Neural cell (in vitro differentiated cells): ENCODE data around the gene SRP68. TPM values are rescaled to one million over a fixed set of nuclear protein-coding genes. Genes with fewer than 3 reads are reported as not detected.

Experiments
- H2AFZ ChIP-seq: fragments of 200-600, 300-800 bp; sonication (generic), shearing (Covaris generic); 2 replicates; pipeline ENCODE4 v1.6.0; 2014; ENCODE audit warnings: low read depth, mild to moderate bottlenecking, antibody characterized with exemption, low read length, moderate library complexity
- H3F3A ChIP-seq: fragments of 200-600 bp; shearing (Covaris generic); 2 replicates; pipeline ENCODE4 v1.6.1; 2016; ENCODE audit warnings: mild to moderate bottlenecking, moderate library complexity, mixed read lengths, antibody characterized with exemption, low read length; ENCODE audit not compliant: insufficient read depth, poor library complexity, severe bottlenecking
- H3K27ac ChIP-seq: fragments of 200-600, 300-800 bp; sonication (generic), shearing (Covaris generic); 2 replicates; pipeline ENCODE4 v1.5.1; 2014; ENCODE audit warnings: mild to moderate bottlenecking, low read length, moderate library complexity
- H3K27me3 ChIP-seq: fragments of 300-800, 200-600 bp; sonication (generic), shearing (Covaris generic); 2 replicates; pipeline ENCODE4 v1.6.0; 2014; ENCODE audit warnings: mild to moderate bottlenecking, low read depth, low read length, moderate library complexity; ENCODE audit not compliant: insufficient read depth
- H3K36me3 ChIP-seq: fragments of 300-800, 200-600 bp; sonication (generic), shearing (Covaris generic); 2 replicates; pipeline ENCODE4 v1.5.1; 2014; ENCODE audit warnings: mild to moderate bottlenecking, antibody characterized with exemption, low read length, moderate library complexity; ENCODE audit not compliant: insufficient read depth
- H3K4me2 ChIP-seq: fragments of 300-800, 200-600 bp; sonication (generic), shearing (Covaris generic); 2 replicates; pipeline ENCODE4 v1.6.0; 2014; ENCODE audit warnings: mild to moderate bottlenecking, low read length
- H3K4me3 ChIP-seq: fragments of 300-800, 200-600 bp; sonication (generic), shearing (Covaris generic); 2 replicates; pipeline ENCODE4 v1.5.1; 2014; ENCODE audit warnings: mild to moderate bottlenecking, low read length, moderate library complexity
- H3K79me2 ChIP-seq: fragments of 200-600 bp; shearing (Covaris generic); replicated peaks from 2 replicates; pipeline ENCODE4 v1.6.0; 2014; ENCODE audit warnings: mild to moderate bottlenecking, low read length, moderate library complexity; ENCODE audit not compliant: insufficient read depth
- H3K9ac ChIP-seq: fragments of 300-800, 200-600 bp; sonication (generic), shearing (Covaris generic); 2 replicates; pipeline ENCODE4 v1.6.1; 2016; ENCODE audit warnings: mild to moderate bottlenecking, low read length, mixed read lengths
- H3K9me2 ChIP-seq: fragments of 200-600 bp; shearing (Covaris generic); 2 replicates; pipeline ENCODE4 v1.6.1; 2016; ENCODE audit warnings: mild to moderate bottlenecking, low read length, mixed read lengths; ENCODE audit not compliant: insufficient read depth
- H3K9me3 ChIP-seq: fragments of 200-600, 300-800 bp; sonication (generic), shearing (Covaris generic); 2 replicates; pipeline ENCODE4 v1.6.1; 2016; ENCODE audit warnings: mild to moderate bottlenecking, mixed run types, low read length, moderate library complexity, mixed read lengths
- H4K20me1 ChIP-seq: fragments of 200-600 bp; shearing (Covaris generic); 2 replicates; pipeline ENCODE4 v1.6.1; 2016; ENCODE audit warnings: mild to moderate bottlenecking, mixed run types; ENCODE audit not compliant: insufficient read depth
- CTCF ChIP-seq: fragments of 450-650 bp; IDR thresholded peaks from 2 replicates; pipeline ENCODE4 v1.5.1; 2014; ENCODE audit warnings: antibody characterized with exemption, mild to moderate bottlenecking, moderate library complexity; ENCODE audit not compliant: poor library complexity, severe bottlenecking
- EP300 ChIP-seq: fragments of 450-650 bp; conservative IDR thresholded peaks from 2 replicates; pipeline ENCODE4 v1.6.1; 2014; ENCODE audit warnings: antibody characterized with exemption, mild to moderate bottlenecking, moderate library complexity; ENCODE audit not compliant: poor library complexity, severe bottlenecking
- EZH2 ChIP-seq: fragments of 200-600, 300-800 bp; shearing (Covaris generic), sonication (generic); IDR thresholded peaks from 2 replicates; pipeline ENCODE4 v1.6.1; 2014; ENCODE audit warnings: antibody characterized with exemption, low read length, borderline replicate concordance, mild to moderate bottlenecking; ENCODE audit not compliant: insufficient read depth, poor library complexity, severe bottlenecking
- MXI1 ChIP-seq: fragments of 450-650 bp; conservative IDR thresholded peaks from 2 replicates; pipeline ENCODE4 v1.6.1; 2014; ENCODE audit warnings: antibody characterized with exemption, mild to moderate bottlenecking; ENCODE audit not compliant: poor library complexity, severe bottlenecking
- POLR2AphosphoS5 ChIP-seq: IDR thresholded peaks from 2 replicates; pipeline ENCODE4 v1.6.1; 2012
- RAD21 ChIP-seq: fragments of 450-650 bp; conservative IDR thresholded peaks from 2 replicates; pipeline ENCODE4 v1.6.1; 2014; ENCODE audit warnings: antibody characterized with exemption, mild to moderate bottlenecking, moderate library complexity
- REST ChIP-seq: IDR thresholded peaks from 2 replicates; pipeline ENCODE4 v1.6.1; 2012; ENCODE audit warnings: borderline replicate concordance
- polyA plus RNA-seq: library from polyadenylated mRNA; depleted of rRNA; stranded (reverse); fragments of >200 nt; gene quantifications from 2 replicates; pipeline ENCODE4 v1.2.3, GENCODE V29; 2014

The SRP68 gene
- polyA plus RNA-seq, 1 donor from 2014 or later: 26.3 TPM

- no peaks in the 10 kb centered on the region for H3K9me3 ChIP-seq
- no peak overlapping the region for H2AFZ ChIP-seq
- TF ChIP-seq EZH2: no peak
- no peak for TF ChIP-seq EP300
- TF ChIP-seq RAD21: no peak
- TF ChIP-seq MXI1: no peak
- TF ChIP-seq REST: no peak
- H3F3A ChIP-seq: no peaks in the 10 kb centered on the region
- no peaks in the 10 kb centered on the region for H3K9me2 ChIP-seq
- H3K9ac ChIP-seq: no peak overlapping the region
- no peaks in the 10 kb centered on the region for H3K36me3 ChIP-seq
- peaks cover 30% of the 10 kb centered on the region for H3K27me3 ChIP-seq
- H3K27ac ChIP-seq: no peak overlapping the region
- no peak overlapping the region for H3K4me2 ChIP-seq
- no peaks in the 10 kb centered on the region for H3K79me2 ChIP-seq
- H4K20me1 ChIP-seq: no peaks in the 10 kb centered on the region
- no peak overlapping the region for H3K4me3 ChIP-seq
Measured at GRCh38 chr17:76081295-76082210, 9.2 kb upstream of the SRP68 start.

- Histone ChIP-seq H3K4me3 (no peak overlapping the region), H3K27me3 (peaks cover 37% of the 10 kb centered on the region), H3K9me3 (no peaks in the 10 kb centered on the region), H3K36me3 (no peaks in the 10 kb centered on the region), H3K79me2 (no peaks in the 10 kb centered on the region), H3K9ac (no peak overlapping the region), H2AFZ (no peak overlapping the region), H3K27ac (no peak overlapping the region), H3K9me2 (no peaks in the 10 kb centered on the region), H3K4me2 (no peak overlapping the region), H4K20me1 (no peaks in the 10 kb centered on the region), H3F3A (no peaks in the 10 kb centered on the region)
- TF ChIP-seq POLR2AphosphoS5 (no peak), CTCF (no peak), RAD21 (no peak)
Measured at GRCh38 chr17:76080768-76081287, 8.5 kb upstream of the SRP68 start.
